ENCODE results near the gene EPB42. TPM values are rescaled to one million over a fixed set of nuclear protein-coding genes. Genes with fewer than 3 reads are reported as not detected.

The EPB42 gene
- polyA plus RNA-seq, 3 donors, result 0.08 to 0.13 TPM; not detected in 1

DNA sequence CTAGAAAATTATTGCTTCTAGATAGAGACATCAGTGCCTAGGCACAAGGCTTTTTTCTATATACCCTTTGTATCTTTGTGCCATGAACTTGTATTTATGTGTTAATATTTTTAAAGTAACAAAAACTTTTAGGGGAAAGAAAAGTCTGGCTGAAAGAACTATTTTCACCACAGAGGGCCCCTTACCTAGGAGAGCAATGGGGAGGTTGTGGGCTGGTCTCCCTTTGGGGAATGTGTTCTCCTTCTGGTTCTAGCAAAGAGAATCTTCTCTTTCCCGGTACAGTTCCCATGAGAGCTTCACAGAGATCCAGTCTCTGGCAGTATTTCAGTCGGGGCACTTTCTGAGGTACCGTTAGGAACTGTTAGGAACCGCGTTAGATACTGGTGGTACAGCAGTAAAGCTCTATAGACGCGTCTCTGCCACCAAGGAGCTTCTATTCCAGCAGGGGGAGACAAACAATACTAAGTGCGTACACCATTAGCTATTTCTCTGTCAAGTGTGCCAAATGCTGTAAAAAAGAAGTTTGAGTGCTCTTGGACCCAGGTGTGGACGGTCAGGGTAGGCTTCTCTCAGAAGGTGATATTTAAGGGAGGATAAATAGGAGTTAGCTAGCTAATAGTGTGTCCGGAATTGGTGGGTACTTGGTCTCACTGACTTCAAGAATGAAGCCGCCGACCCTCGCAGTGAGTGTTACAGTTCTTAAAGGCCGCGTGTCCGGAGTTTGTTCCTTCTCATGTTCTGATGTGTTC is 4.6 kb upstream of the EPB42 start:
- Histone ChIP-seq H3K9me3 (replicated peaks in 1 of 2; ENCODE audit: control insufficient read depth in 1 of 2, insufficient read depth in 1 of 2, low read length in 2 of 2) (no peaks in the 10 kb centered on the region), H3K79me2 (ENCODE audit: insufficient read depth, low read length) (no peaks in the 10 kb centered on the region), H2AFZ (ENCODE audit: insufficient read depth, low read depth, low read length, poor library complexity, severe bottlenecking) (no peak overlapping the region), H3K9ac (ENCODE audit: insufficient read depth, low read length, poor library complexity, severe bottlenecking) (no peak overlapping the region), H3K27me3 (ENCODE audit: control insufficient read depth in 2 of 2, insufficient read depth in 2 of 2, low read length in 2 of 2) (no peaks in the 10 kb centered on the region), H3K27ac (ENCODE audit: low read depth in 1 of 2, low read length in 2 of 2) (no peak overlapping the region), H3K4me3 (replicated peaks in 1 of 3; ENCODE audit: low read depth in 2 of 3, low read length in 3 of 3) (no peak overlapping the region), H3K4me2 (replicated peaks; ENCODE audit: extremely low read depth, low read length, poor library complexity, severe bottlenecking) (no peak overlapping the region), H3K36me3 (replicated peaks in 1 of 2; ENCODE audit: control insufficient read depth in 1 of 2, insufficient read depth in 2 of 2, low read length in 2 of 2) (no peaks in the 10 kb centered on the region), H4K20me1 (ENCODE audit: insufficient read depth, low read length) (no peaks in the 10 kb centered on the region), H3K4me1 (ENCODE audit: control insufficient read depth in 1 of 2, insufficient read depth in 2 of 2, low read length in 2 of 2) (no peaks in the 10 kb centered on the region)
- Mint-ChIP-seq H3K4me3 (no peak overlapping the region), H3K27ac (no peak overlapping the region), H3K36me3 (no peaks in the 10 kb centered on the region), H3K4me1 (no peaks in the 10 kb centered on the region), H3K9me3 (peaks cover 0 to 3% (median 1%) of the 10 kb centered on the region in 7 donors), H3K27me3 (ENCODE audit: low read depth in 3 of 3) (peaks cover 10 to 23% (median 17%) of the 10 kb centered on the region in 3 donors)
- DNase-seq, result peak; percentile 12 to 41 (median 33)
- TF ChIP-seq, protein P1, sequence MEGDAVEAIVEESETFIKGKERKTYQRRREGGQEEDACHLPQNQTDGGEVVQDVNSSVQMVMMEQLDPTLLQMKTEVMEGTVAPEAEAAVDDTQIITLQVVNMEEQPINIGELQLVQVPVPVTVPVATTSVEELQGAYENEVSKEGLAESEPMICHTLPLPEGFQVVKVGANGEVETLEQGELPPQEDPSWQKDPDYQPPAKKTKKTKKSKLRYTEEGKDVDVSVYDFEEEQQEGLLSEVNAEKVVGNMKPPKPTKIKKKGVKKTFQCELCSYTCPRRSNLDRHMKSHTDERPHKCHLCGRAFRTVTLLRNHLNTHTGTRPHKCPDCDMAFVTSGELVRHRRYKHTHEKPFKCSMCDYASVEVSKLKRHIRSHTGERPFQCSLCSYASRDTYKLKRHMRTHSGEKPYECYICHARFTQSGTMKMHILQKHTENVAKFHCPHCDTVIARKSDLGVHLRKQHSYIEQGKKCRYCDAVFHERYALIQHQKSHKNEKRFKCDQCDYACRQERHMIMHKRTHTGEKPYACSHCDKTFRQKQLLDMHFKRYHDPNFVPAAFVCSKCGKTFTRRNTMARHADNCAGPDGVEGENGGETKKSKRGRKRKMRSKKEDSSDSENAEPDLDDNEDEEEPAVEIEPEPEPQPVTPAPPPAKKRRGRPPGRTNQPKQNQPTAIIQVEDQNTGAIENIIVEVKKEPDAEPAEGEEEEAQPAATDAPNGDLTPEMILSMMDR (IDR thresholded peaks at IDR 0.05), result peak; percentile 70
- intact Hi-C loops (cut with micrococcal nuclease), result loop anchor here in 1 of 2 donors (2.0 kb wide), 1 partner anchor 61 kb away; no protein-coding TSS in a partner anchor
- WGBS (ENCODE audit: insufficient coverage), result 53% methylated on average over 14 of the region's 16 CpGs

DNA sequence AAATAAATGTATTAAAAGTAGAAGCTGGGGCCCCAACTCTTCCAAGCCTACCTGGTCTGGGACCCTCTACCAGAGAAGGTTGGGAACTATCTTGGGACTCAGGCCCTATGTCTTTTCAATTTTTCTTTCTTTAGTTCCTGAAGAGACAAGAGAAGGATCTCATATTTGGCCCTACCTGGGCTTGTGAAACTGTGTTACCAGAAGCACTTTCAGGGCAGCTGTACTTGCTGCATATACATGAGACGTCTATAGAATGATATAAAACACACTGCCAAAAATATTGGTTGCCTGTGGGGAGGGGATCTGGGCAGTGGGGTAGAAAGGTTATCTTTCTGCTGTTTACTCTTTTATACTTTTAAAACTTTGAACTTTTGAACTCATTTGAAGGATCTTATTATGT is 604 bp upstream of the EPB42 start:
- Histone ChIP-seq H3K4me2 (replicated peaks; ENCODE audit: extremely low read depth, low read length, poor library complexity, severe bottlenecking) (no peak overlapping the region), H4K20me1 (ENCODE audit: insufficient read depth, low read length) (no peaks in the 10 kb centered on the region), H3K79me2 (ENCODE audit: insufficient read depth, low read length) (no peaks in the 10 kb centered on the region), H3K4me1 (ENCODE audit: control insufficient read depth in 1 of 2, insufficient read depth in 2 of 2, low read length in 2 of 2) (no peaks in the 10 kb centered on the region), H3K4me3 (replicated peaks in 1 of 3; ENCODE audit: low read depth in 2 of 3, low read length in 3 of 3) (no peak overlapping the region), H3K9ac (ENCODE audit: insufficient read depth, low read length, poor library complexity, severe bottlenecking) (no peak overlapping the region), H3K36me3 (replicated peaks in 1 of 2; ENCODE audit: control insufficient read depth in 1 of 2, insufficient read depth in 2 of 2, low read length in 2 of 2) (no peaks in the 10 kb centered on the region), H3K9me3 (replicated peaks in 1 of 2; ENCODE audit: control insufficient read depth in 1 of 2, insufficient read depth in 1 of 2, low read length in 2 of 2) (no peaks in the 10 kb centered on the region), H2AFZ (ENCODE audit: insufficient read depth, low read depth, low read length, poor library complexity, severe bottlenecking) (no peak overlapping the region), H3K27me3 (ENCODE audit: control insufficient read depth in 2 of 2, insufficient read depth in 2 of 2, low read length in 2 of 2) (no peaks in the 10 kb centered on the region), H3K27ac (ENCODE audit: low read depth in 1 of 2, low read length in 2 of 2) (no peak overlapping the region)
- Mint-ChIP-seq H3K4me1 (no peaks in the 10 kb centered on the region), H3K4me3 (no peak overlapping the region), H3K9me3 (peaks cover 1 to 8% (median 4%) of the 10 kb centered on the region in 7 donors), H3K36me3 (no peaks in the 10 kb centered on the region), H3K27me3 (ENCODE audit: low read depth in 3 of 3) (peaks cover 10 to 13% (median 11%) of the 10 kb centered on the region in 3 donors), H3K27ac (no peak overlapping the region)
- no peak for DNase-seq
- intact Hi-C loops (cut with micrococcal nuclease), result no loop called here
- TF ChIP-seq, protein P1 (IDR thresholded peaks at IDR 0.05), result no peak
- no CpG with 5 or more reads among the region's 1 CpG for WGBS (ENCODE audit: insufficient coverage)
